Activated CD4-positive, alpha-beta memory T cell treated with anti-CD3 and anti-CD28 coated beads, Interleukin-2, amount 10 ng/mL, durations not matched to agents 7 days and 5 days (primary cell): ENCODE results near the gene INPPL1. TPM values are rescaled to one million over a fixed set of nuclear protein-coding genes. Genes with fewer than 3 reads are reported as not detected.
A peak's percentile ranks its signal among the peaks of the same experiment; 100 is the strongest.

ENCODE experiments used
- CTCF ChIA-PET: fragments of 350-600 bp; sonication (Branson Sonifier 250); formaldehyde crosslinking; loops from one replicate; lab custom pipeline; 2021; ENCODE audit warnings: antibody characterized with exemption, inconsistent platforms; lab: Charles Lee
- POLR2A ChIA-PET: fragments of 350-600 bp; sonication (Branson Sonifier 250); formaldehyde crosslinking; loops from one replicate; lab custom pipeline; 2021; ENCODE audit warnings: antibody characterized with exemption; lab: Charles Lee
- DNase-seq: peaks from one replicate; pipeline ENCODE4 v3.0.0-alpha.2; 2020
- H3K27ac Mint-ChIP-seq: one replicate; pipeline ENCODE4 v1.8.0; 2021; ENCODE audit warnings: mild to moderate bottlenecking, mixed read lengths
- H3K27me3 Mint-ChIP-seq: one replicate; pipeline ENCODE4 v1.8.0; 2021; ENCODE audit warnings: mixed read lengths
- H3K36me3 Mint-ChIP-seq: one replicate; pipeline ENCODE4 v1.8.0; 2021; ENCODE audit warnings: low read depth, mixed read lengths
- H3K4me1 Mint-ChIP-seq: one replicate; pipeline ENCODE4 v1.8.0; 2021; ENCODE audit warnings: mixed read lengths
- H3K4me3 Mint-ChIP-seq: one replicate; pipeline ENCODE4 v1.8.0; 2021; ENCODE audit warnings: mild to moderate bottlenecking, mixed read lengths
- H3K9me3 Mint-ChIP-seq: one replicate; pipeline ENCODE4 v1.8.0; 2021; ENCODE audit warnings: mixed read lengths
- total RNA-seq, 2 experiments: library from RNA; stranded (reverse); gene quantifications; one replicate each; pipeline ENCODE4 v1.2.3, GENCODE V29; 2021

INPPL1 gene
- total RNA-seq, 2 experiments from 2014 or later = 138 to 153 TPM

- peaks cover 25% of the 10 kb centered on the region for H3K27me3 Mint-ChIP-seq
- H3K36me3 Mint-ChIP-seq = peaks cover 45% of the 10 kb centered on the region
- H3K4me3 Mint-ChIP-seq = no peak overlapping the region
- H3K9me3 Mint-ChIP-seq = no peaks in the 10 kb centered on the region
- CTCF ChIA-PET = interaction anchor here (0.9 to 2.9 kb wide), 7 partner anchors 11 to 259 kb away, joined by 3 to 14 read pairs (median 5); partner anchors contain the start of gene INPPL1
- POLR2A ChIA-PET = interaction anchor here (0.8 to 2.0 kb wide), 3 partner anchors 9 to 13 kb away, joined by 3 to 8 read pairs (median 3); partner anchors contain the start of gene INPPL1
- H3K4me1 Mint-ChIP-seq = peaks cover 12% of the 10 kb centered on the region
- no peak for DNase-seq
- no peak overlapping the region for H3K27ac Mint-ChIP-seq
These were observed 12.2 kb downstream of the INPPL1 start for GRCh38 chr11:72236774-72237111.

GRCh38 chr11:72237112-72237931, 12.8 kb downstream of the INPPL1 start:
- peaks cover 31% of the 10 kb centered on the region for H3K27me3 Mint-ChIP-seq
- peaks cover 40% of the 10 kb centered on the region for H3K36me3 Mint-ChIP-seq
- no peak overlapping the region for H3K4me3 Mint-ChIP-seq
- POLR2A ChIA-PET = interaction anchor here (0.8 to 2.0 kb wide), 4 partner anchors 12 to 18 kb away, joined by 3 to 8 read pairs (median 3); partner anchors contain the start of gene INPPL1
- DNase-seq = no peak
- no peaks in the 10 kb centered on the region for H3K9me3 Mint-ChIP-seq
- H3K27ac Mint-ChIP-seq = no peak overlapping the region
- CTCF ChIA-PET = interaction anchor here (0.9 to 2.9 kb wide), 20 partner anchors 12 to 309 kb away, joined by 3 to 14 read pairs (median 4); partner anchors contain the start of genes INPPL1 and XNDC1N
- H3K4me1 Mint-ChIP-seq = peaks cover 12% of the 10 kb centered on the region

- Mint-ChIP-seq H3K4me1 (peaks cover 12% of the 10 kb centered on the region), H3K27me3 (peaks cover 38% of the 10 kb centered on the region), H3K27ac (no peak overlapping the region), H3K4me3 (no peak overlapping the region), H3K36me3 (peaks cover 37% of the 10 kb centered on the region), H3K9me3 (no peaks in the 10 kb centered on the region)
- ChIA-PET CTCF (interaction anchor here (0.6 to 2.9 kb wide), 24 partner anchors 8 to 310 kb away, joined by 3 to 14 read pairs (median 4); partner anchors contain the start of genes INPPL1 and XNDC1N), POLR2A (interaction anchor here (0.9 to 1.3 kb wide), 2 partner anchors 13 to 17 kb away, joined by 3 read pairs; partner anchors contain the start of gene INPPL1)
- DNase-seq = peak; percentile 65
These were observed 13.5 kb downstream of the INPPL1 start for GRCh38 chr11:72238040-72238450.

DNA sequence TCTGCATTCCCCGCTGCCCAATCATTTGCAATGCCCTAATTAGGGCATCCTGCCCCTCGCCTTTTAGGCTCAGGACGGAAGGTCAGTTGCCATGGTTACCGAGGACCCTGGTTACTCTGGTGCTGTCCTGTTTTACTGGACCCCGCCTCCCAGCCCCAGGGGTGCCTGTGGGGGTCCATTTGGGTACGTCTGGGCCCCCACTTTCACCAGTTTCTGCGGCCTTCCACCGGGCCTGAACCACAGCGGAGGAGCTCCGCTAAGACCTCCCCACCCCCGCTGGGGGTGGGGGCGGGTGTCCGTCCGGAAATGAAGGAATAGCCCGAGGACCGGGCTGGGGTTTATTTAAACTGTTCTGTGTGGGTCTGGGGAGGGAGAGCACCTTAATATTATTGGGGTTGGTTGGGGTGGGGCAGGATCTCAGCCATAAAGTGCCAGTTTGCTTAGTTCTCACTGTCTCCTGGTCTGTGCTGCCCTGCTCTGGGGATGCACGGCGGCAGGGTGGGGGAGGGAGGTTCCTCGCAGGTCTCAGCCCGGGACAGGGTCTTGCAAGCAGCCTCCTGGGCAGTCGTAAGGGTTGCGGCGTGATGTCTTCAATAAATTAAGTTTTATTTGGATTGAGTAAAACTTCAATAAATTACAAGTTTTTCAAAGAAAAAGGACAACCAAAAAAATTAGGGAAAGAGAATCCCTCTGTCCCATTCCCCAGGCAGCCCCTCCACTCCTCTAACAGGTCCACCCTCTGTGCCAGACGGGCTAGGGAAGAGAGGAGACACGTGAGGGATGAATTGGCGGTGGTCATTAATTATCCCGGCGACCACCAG, 14.1 kb downstream of the INPPL1 start:
- no peak overlapping the region for H3K4me3 Mint-ChIP-seq
- POLR2A ChIA-PET = interaction anchor here (0.9 to 1.3 kb wide), 3 partner anchors 14 to 17 kb away, joined by 3 read pairs; partner anchors contain the start of gene INPPL1
- no peak for DNase-seq

GRCh38 chr11:72239313-72239848, 14.8 kb downstream of the INPPL1 start:
- peaks cover 43% of the 10 kb centered on the region for H3K27me3 Mint-ChIP-seq
- H3K4me3 Mint-ChIP-seq = no peak overlapping the region
- ChIA-PET POLR2A (interaction anchor here (1.0 kb wide), 1 partner anchor 16 kb away, joined by 3 read pairs; no protein-coding TSS in a partner anchor), CTCF (interaction anchor here (1.3 kb wide), 1 partner anchor 224 kb away, joined by 4 read pairs; no protein-coding TSS in a partner anchor)
- peaks cover 16% of the 10 kb centered on the region for H3K4me1 Mint-ChIP-seq
- no peak overlapping the region for H3K27ac Mint-ChIP-seq
- peaks cover 31% of the 10 kb centered on the region for H3K36me3 Mint-ChIP-seq
- no peaks in the 10 kb centered on the region for H3K9me3 Mint-ChIP-seq
- no peak for DNase-seq

More for the DNA sequence above, 14.1 kb downstream of the INPPL1 start:
- CTCF ChIA-PET = interaction anchor here (0.6 to 2.9 kb wide), 24 partner anchors 9 to 310 kb away, joined by 3 to 14 read pairs (median 4); partner anchors contain the start of genes INPPL1 and XNDC1N
- H3K36me3 Mint-ChIP-seq = peaks cover 38% of the 10 kb centered on the region
- H3K9me3 Mint-ChIP-seq = no peaks in the 10 kb centered on the region
- H3K4me1 Mint-ChIP-seq = peaks cover 16% of the 10 kb centered on the region
- H3K27ac Mint-ChIP-seq = no peak overlapping the region
- H3K27me3 Mint-ChIP-seq = peaks cover 43% of the 10 kb centered on the region

- DNase-seq = no peak
- Mint-ChIP-seq H3K9me3 (no peaks in the 10 kb centered on the region), H3K36me3 (peaks cover 29% of the 10 kb centered on the region), H3K27ac (no peak overlapping the region), H3K4me1 (peaks cover 21% of the 10 kb centered on the region), H3K27me3 (peaks cover 43% of the 10 kb centered on the region), H3K4me3 (peak overlapping the region; percentile 50)
- ChIA-PET CTCF (interaction anchor here (1.3 to 1.4 kb wide), 2 partner anchors 174 to 191 kb away, joined by 3 to 4 read pairs; no protein-coding TSS in a partner anchor), POLR2A (interaction anchor here (0.6 to 1.8 kb wide), 4 partner anchors 15 to 27 kb away, joined by 3 to 7 read pairs (median 5); partner anchors contain the start of gene INPPL1)
These were observed 15.4 kb downstream of the INPPL1 start for GRCh38 chr11:72239849-72240460.

DNA sequence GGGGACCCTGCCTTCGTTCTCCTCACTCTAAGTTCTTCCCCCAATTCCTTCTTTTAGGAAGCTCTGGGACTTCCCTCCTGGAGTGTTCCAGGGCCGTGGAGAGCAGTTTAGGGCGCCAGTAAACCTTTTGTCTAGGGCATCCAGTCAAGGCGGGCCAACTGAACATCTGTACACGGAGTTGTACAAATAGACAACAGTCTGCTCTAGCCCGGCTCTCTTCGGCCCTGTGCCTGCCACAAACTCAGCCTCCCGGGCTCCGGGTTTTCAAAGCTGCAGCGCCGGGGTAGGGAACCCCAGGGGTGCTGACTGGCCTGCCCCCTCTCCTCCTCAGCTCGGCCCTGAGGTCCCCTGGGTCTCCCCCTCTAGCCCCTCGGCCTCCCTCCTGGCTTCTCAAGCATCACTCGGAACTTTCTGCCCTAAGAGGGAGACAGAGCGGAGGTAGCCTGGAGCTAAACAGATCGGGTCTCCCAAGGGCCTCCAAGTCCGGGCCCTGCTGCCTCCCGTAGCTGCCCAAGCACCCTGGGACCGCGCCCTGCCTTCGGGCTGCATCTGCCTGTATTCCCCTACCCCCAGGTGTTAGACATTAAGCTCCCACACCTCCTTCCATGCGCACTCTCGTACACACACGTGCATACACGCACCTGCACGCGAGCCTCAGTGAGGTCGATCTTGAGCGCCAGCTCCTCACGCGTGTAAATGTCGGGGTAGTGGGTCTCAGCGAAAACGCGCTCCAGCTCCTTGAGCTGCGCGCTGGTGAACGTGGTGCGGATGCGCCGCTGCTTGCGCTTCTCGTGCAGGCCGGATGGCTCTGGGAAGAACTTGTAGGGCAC, 16.1 kb downstream of the INPPL1 start:
- Mint-ChIP-seq H3K27ac (no peak overlapping the region), H3K27me3 (peaks cover 43% of the 10 kb centered on the region), H3K4me1 (peaks cover 21% of the 10 kb centered on the region), H3K4me3 (peak overlapping the region; percentile 50), H3K36me3 (peaks cover 25% of the 10 kb centered on the region), H3K9me3 (no peaks in the 10 kb centered on the region)
- ChIA-PET POLR2A (interaction anchor here (0.6 to 1.8 kb wide), 4 partner anchors 15 to 26 kb away, joined by 3 to 7 read pairs (median 5); partner anchors contain the start of gene INPPL1), CTCF (interaction anchor here (0.6 to 1.4 kb wide), 3 partner anchors 174 to 326 kb away, joined by 3 to 4 read pairs (median 3); no protein-coding TSS in a partner anchor)
- no peak for DNase-seq

- ChIA-PET CTCF (interaction anchor here (0.6 to 1.4 kb wide), 4 partner anchors 18 to 326 kb away, joined by 3 to 4 read pairs (median 3); no protein-coding TSS in a partner anchor), POLR2A (interaction anchor here (1.0 to 1.8 kb wide), 3 partner anchors 16 to 20 kb away, joined by 3 to 7 read pairs (median 7); partner anchors contain the start of gene INPPL1)
- H3K27me3 Mint-ChIP-seq = peaks cover 43% of the 10 kb centered on the region
- peaks cover 25% of the 10 kb centered on the region for H3K36me3 Mint-ChIP-seq
- H3K4me3 Mint-ChIP-seq = no peak overlapping the region
- H3K27ac Mint-ChIP-seq = no peak overlapping the region
- no peak for DNase-seq
- no peaks in the 10 kb centered on the region for H3K9me3 Mint-ChIP-seq
- H3K4me1 Mint-ChIP-seq = peaks cover 21% of the 10 kb centered on the region
These were observed 16.8 kb downstream of the INPPL1 start for GRCh38 chr11:72241291-72241781.

GRCh38 chr11:72242141-72242540, 17.6 kb downstream of the INPPL1 start:
- ChIA-PET CTCF (interaction anchor here (1.1 kb wide), 1 partner anchor 19 kb away, joined by 3 read pairs; no protein-coding TSS in a partner anchor), POLR2A (no interaction called here)
- Mint-ChIP-seq H3K4me1 (peaks cover 21% of the 10 kb centered on the region), H3K27me3 (peaks cover 43% of the 10 kb centered on the region), H3K27ac (no peak overlapping the region), H3K4me3 (no peak overlapping the region), H3K9me3 (no peaks in the 10 kb centered on the region), H3K36me3 (peaks cover 18% of the 10 kb centered on the region)
- DNase-seq = no peak

DNA sequence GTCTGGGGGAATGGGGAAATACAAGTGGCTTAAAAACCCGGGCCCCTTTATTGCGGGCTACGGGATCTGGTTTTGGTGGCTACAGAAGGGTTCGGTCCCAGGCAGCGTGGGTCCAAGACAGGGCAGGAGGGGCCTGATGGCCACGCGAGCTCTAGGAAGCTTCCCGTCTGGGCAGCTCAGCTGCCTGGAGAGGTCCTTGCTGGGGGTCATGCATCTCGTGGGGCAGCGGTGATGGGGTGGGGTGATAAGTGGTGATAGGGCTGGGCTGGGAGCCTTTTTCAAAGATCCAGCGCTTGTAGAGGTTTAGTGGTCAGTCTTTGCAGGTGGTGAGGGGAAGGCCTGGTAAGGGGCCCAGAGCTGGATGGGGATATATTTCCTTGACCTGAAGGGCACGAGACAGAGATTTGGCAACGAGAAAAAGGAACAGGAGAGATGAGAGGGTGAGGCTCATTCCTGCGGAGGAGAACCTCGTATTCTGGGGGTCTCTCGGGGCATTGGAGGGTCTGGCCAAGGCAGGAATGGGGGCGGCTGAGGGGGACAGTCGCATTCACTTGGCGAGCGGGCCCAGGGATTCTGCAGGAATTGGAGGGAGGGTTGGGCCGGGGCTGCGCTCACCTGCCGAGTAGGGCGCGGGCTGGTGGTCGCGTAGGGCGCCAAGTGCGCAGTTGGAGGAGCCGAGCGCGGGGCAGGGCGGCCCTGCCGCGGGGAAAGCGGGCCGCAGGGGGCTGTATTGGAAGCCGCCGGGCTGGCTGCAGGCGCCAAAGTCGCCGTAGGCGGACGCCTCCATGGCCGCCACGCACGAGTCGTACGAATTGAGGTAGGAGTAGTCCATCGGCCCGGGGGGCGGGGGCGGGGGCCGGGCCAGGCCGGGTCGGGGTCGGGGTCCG, 18.8 kb downstream of the INPPL1 start:
- no peak overlapping the region for H3K27ac Mint-ChIP-seq
- peaks cover 21% of the 10 kb centered on the region for H3K4me1 Mint-ChIP-seq
- H3K27me3 Mint-ChIP-seq = peaks cover 46% of the 10 kb centered on the region
- ChIA-PET CTCF (interaction anchor here (0.8 kb wide), 1 partner anchor 99 kb away, joined by 4 read pairs; no protein-coding TSS in a partner anchor), POLR2A (no interaction called here)
- H3K4me3 Mint-ChIP-seq = no peak overlapping the region
- H3K9me3 Mint-ChIP-seq = no peaks in the 10 kb centered on the region
- DNase-seq = no peak
- peaks cover 14% of the 10 kb centered on the region for H3K36me3 Mint-ChIP-seq
